GM23248 (cell line): Measurements from ENCODE around the gene TCL1A. TPM values are rescaled to one million over a fixed set of nuclear protein-coding genes. Genes with fewer than 3 reads are reported as not detected.
A peak's percentile ranks its signal among the peaks of the same experiment; 100 is the strongest.
"Not testable (repeated sequence)": the region's sequence is repeated elsewhere in the genome, so short reads cannot be mapped to it uniquely, and the experiment has no call there.

Experiments used
- DNase-seq: peaks from one replicate; pipeline ENCODE4 v3.0.0-alpha.2; 2015
- H2AFZ ChIP-seq: fragments of 200-600 bp; sonication (generic); 2 replicates; pipeline ENCODE4 v1.6.1; 2016; ENCODE audit warnings: antibody characterized with exemption
- H3F3A ChIP-seq: fragments of 200-600 bp; sonication (generic); 2 replicates; pipeline ENCODE4 v1.6.1; 2016; ENCODE audit warnings: mild to moderate bottlenecking, antibody characterized with exemption, mixed run types; ENCODE audit not compliant: insufficient read depth
- H3K27ac ChIP-seq: fragments of 200-600 bp; sonication (generic); 2 replicates; pipeline ENCODE4 v1.5.1; 2016; ENCODE audit warnings: mild to moderate bottlenecking
- H3K27me3 ChIP-seq: fragments of 200-600 bp; sonication (generic); replicated peaks from 2 replicates; pipeline ENCODE4 v1.6.1; 2016; ENCODE audit warnings: mild to moderate bottlenecking; ENCODE audit not compliant: insufficient read depth
- H3K36me3 ChIP-seq: fragments of 200-600 bp; sonication (generic); 2 replicates; pipeline ENCODE4 v1.6.1; 2016; ENCODE audit warnings: low read depth, mild to moderate bottlenecking
- H3K4me1 ChIP-seq: fragments of 200-600 bp; sonication (generic); 2 replicates; pipeline ENCODE4 v1.6.1; 2016; ENCODE audit warnings: mild to moderate bottlenecking; ENCODE audit not compliant: insufficient read depth
- H3K4me2 ChIP-seq: fragments of 200-600 bp; sonication (generic); one replicate; pipeline ENCODE4 v1.6.1; 2016; ENCODE audit warnings: mild to moderate bottlenecking; ENCODE audit not compliant: unreplicated experiment
- H3K4me3 ChIP-seq: fragments of 200-600 bp; sonication (generic); 2 replicates; pipeline ENCODE4 v1.5.1; 2016; ENCODE audit warnings: mild to moderate bottlenecking
- H3K79me2 ChIP-seq: fragments of 200-600 bp; sonication (generic); 2 replicates; pipeline ENCODE4 v1.6.1; 2016; ENCODE audit warnings: mild to moderate bottlenecking; ENCODE audit not compliant: insufficient read depth
- H3K9ac ChIP-seq: fragments of 200-600 bp; sonication (generic); 2 replicates; pipeline ENCODE4 v1.6.1; 2016; ENCODE audit warnings: mild to moderate bottlenecking
- H3K9me2 ChIP-seq: fragments of 200-600 bp; sonication (generic); 2 replicates; pipeline ENCODE4 v1.6.1; 2016; ENCODE audit warnings: mixed run types, mild to moderate bottlenecking, moderate library complexity; ENCODE audit not compliant: insufficient read depth
- H3K9me3 ChIP-seq: fragments of 200-600 bp; sonication (generic); one replicate; pipeline ENCODE4 v1.6.1; 2017; ENCODE audit warnings: low read depth
- H4K20me1 ChIP-seq: fragments of 200-600 bp; sonication (generic); 2 replicates; pipeline ENCODE4 v1.6.0; 2016; ENCODE audit not compliant: insufficient read depth
- EZH2 ChIP-seq: fragments of 200-600 bp; sonication (generic); IDR thresholded peaks from 2 replicates; pipeline ENCODE4 v1.6.1; 2018; ENCODE audit warnings: antibody characterized with exemption, mild to moderate bottlenecking; ENCODE audit not compliant: insufficient read depth, poor library complexity, severe bottlenecking
- EZH2phosphoT487 ChIP-seq: fragments of 200-600 bp; sonication (generic); IDR thresholded peaks from 2 replicates; pipeline ENCODE4 v1.6.1; 2018; ENCODE audit warnings: antibody characterized with exemption, moderate library complexity, mild to moderate bottlenecking, low read depth; ENCODE audit not compliant: insufficient read depth
- WGBS, 2 experiments: methylation state at CpG; one replicate each; pipeline ENCODE4 v1.1.6; 2015 to 2017; ENCODE audit warnings: low lambda C conversion rate in 2 of 2, low coverage in 1 of 2; ENCODE audit errors: missing lambda C conversion rate in 2 of 2; 5-methylcytosine and 5-hydroxymethylcytosine counted together
- in situ Hi-C: fragments of 300-500 bp; cut with MboI; formaldehyde crosslinking; loops from 2 replicates; pipeline ENCODE4 v1.15.0; 2020
- polyA plus RNA-seq: library from polyadenylated mRNA; unstranded; fragments of >200 nt; fragmentation: Nextera tagmentation; extraction: Ambion mirVana; gene quantifications from 2 replicates; pipeline ENCODE4 v1.2.1, GENCODE V29; 2016
- total RNA-seq: library from RNA; depleted of rRNA; stranded (reverse); fragments of >200 nt; shearing (Covaris generic); gene quantifications from 2 replicates; pipeline ENCODE4 v1.2.3, GENCODE V29; 2014

Gene TCL1A
- total and polyA plus RNA-seq, 2 experiments from 2014 or later = not detected

DNA sequence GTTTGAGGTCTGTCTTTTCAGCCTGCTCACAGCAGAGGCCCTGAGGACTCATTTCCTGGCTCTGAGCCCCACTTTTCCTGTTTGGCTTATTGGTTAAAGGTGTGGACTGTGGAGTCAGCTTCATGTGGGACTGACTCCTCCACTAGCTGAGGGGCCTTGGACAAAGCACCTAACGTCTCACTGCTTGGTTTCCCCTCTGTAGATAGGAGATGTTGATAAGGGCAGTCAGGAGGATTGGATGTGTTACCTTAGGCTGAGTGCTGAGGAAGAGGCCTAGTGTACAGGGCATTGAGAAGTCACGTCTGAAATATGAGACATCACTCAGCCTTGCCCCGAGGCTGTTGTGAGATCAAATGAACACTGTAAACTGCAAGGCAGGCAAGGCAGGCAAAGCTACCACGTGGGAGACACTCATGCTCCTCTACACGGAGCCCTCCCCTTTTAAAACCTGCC, 27.1 kb upstream of the TCL1A start:
- no peaks in the 10 kb centered on the region for H3K79me2 ChIP-seq
- TF ChIP-seq EZH2phosphoT487 (no peak), EZH2 (no peak)
- no peak overlapping the region for H3K9ac ChIP-seq
- H3K4me3 ChIP-seq = no peak overlapping the region
- H3K4me1 ChIP-seq = no peaks in the 10 kb centered on the region
- H3F3A ChIP-seq = no peaks in the 10 kb centered on the region
- 0 to 3% methylated on average over 5 of the region's 5 CpGs for WGBS, 2 experiments
- H3K27ac ChIP-seq = no peak overlapping the region
- H3K9me2 ChIP-seq = no peaks in the 10 kb centered on the region
- no peak overlapping the region for H2AFZ ChIP-seq
- H3K27me3 ChIP-seq = no peaks in the 10 kb centered on the region
- H3K4me2 ChIP-seq = no peak overlapping the region
- in situ Hi-C loops = no loop called here
- no peaks in the 10 kb centered on the region for H3K9me3 ChIP-seq
- peak; percentile 2 for DNase-seq
- H4K20me1 ChIP-seq = no peaks in the 10 kb centered on the region
- no peaks in the 10 kb centered on the region for H3K36me3 ChIP-seq

GRCh38 chr14:95739356-95739755, 25.4 kb upstream of the TCL1A start:
- WGBS, 2 experiments = 4 to 13% methylated on average over 1 of the region's 1 CpG
- no peaks in the 10 kb centered on the region for H4K20me1 ChIP-seq
- H3K27ac ChIP-seq = no peak overlapping the region
- H3K4me2 ChIP-seq = no peak overlapping the region
- no peak overlapping the region for H2AFZ ChIP-seq
- in situ Hi-C loops = no loop called here
- no peak for DNase-seq
- no peaks in the 10 kb centered on the region for H3K36me3 ChIP-seq
- no peak overlapping the region for H3K9ac ChIP-seq
- no peaks in the 10 kb centered on the region for H3F3A ChIP-seq
- no peaks in the 10 kb centered on the region for H3K27me3 ChIP-seq
- no peaks in the 10 kb centered on the region for H3K9me3 ChIP-seq
- no peaks in the 10 kb centered on the region for H3K4me1 ChIP-seq
- H3K9me2 ChIP-seq = no peaks in the 10 kb centered on the region
- TF ChIP-seq EZH2 = no peak
- no peak for TF ChIP-seq EZH2phosphoT487
- no peaks in the 10 kb centered on the region for H3K79me2 ChIP-seq
- no peak overlapping the region for H3K4me3 ChIP-seq

DNA sequence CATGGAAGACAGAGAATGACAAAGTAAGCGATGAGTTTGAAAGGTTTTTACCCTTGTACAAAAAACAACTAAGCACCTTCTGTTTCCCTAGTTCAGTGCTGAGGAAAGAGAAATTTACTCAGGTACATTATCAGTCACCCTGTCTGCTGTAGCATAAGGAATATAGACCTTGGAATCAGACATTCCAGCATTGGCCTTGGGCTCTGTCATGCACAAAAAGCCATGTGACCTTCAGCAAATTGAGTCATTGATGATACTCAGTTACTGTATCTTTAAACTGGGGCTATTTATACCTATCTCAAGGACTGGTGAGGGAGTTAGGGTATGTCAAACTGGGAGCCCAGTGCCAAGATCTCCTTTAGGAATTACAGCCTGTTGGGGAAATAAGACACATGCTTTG, 19.3 kb upstream of the TCL1A start:
- no peak overlapping the region for H3K9ac ChIP-seq
- WGBS, 2 experiments = 53 to 57% methylated on average over 1 of the region's 1 CpG
- H3F3A ChIP-seq = no peaks in the 10 kb centered on the region
- H3K9me3 ChIP-seq = no peaks in the 10 kb centered on the region
- H3K27me3 ChIP-seq = no peaks in the 10 kb centered on the region
- no peak for DNase-seq
- in situ Hi-C loops = no loop called here
- H3K4me1 ChIP-seq = no peaks in the 10 kb centered on the region
- no peaks in the 10 kb centered on the region for H3K9me2 ChIP-seq
- no peaks in the 10 kb centered on the region for H4K20me1 ChIP-seq
- TF ChIP-seq EZH2 (no peak), EZH2phosphoT487 (no peak)
- no peak overlapping the region for H3K4me3 ChIP-seq
- H2AFZ ChIP-seq = no peak overlapping the region
- no peak overlapping the region for H3K27ac ChIP-seq
- no peaks in the 10 kb centered on the region for H3K79me2 ChIP-seq
- H3K36me3 ChIP-seq = no peaks in the 10 kb centered on the region
- no peak overlapping the region for H3K4me2 ChIP-seq

GRCh38 chr14:95730126-95730525, 16.2 kb upstream of the TCL1A start:
- 52 to 53% methylated on average over 5 of the region's 5 CpGs for WGBS, 2 experiments

DNA sequence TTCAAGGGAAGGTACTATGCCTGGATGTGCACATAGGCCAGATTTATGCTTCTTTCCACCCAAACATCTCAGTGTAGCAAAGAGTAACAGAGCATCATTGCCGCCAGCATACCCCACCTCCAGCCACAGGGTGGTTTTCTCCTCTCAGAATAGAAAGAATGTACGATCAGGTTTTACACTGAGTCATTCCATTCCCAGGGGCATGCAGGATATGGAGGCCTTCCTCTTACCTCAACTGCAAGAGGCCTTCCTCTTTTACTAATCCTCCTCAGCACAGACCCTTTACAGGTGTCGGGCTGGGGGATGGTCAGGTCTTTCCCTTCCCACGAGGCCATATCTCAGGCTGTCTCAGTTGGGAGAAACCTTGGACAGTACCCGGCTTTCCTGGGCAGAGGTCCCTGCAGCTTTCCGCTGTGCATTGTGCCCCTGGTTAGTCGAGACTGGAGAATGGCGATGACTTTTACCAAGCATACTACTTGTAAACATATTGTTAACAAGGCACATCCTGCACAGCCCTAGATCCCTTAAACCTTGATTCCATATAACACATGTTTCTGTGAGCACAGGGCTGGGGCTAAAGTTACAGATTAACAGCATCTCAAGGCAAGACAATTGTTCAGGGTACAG, 15.6 kb upstream of the TCL1A start:
- H3K9me3 ChIP-seq, H3K4me1 ChIP-seq, H2AFZ ChIP-seq, H3K4me2 ChIP-seq, H3K36me3 ChIP-seq, H3K27me3 ChIP-seq, H4K20me1 ChIP-seq, H3K9me2 ChIP-seq, in situ Hi-C loops, DNase-seq, H3K27ac ChIP-seq, H3K4me3 ChIP-seq, H3K9ac ChIP-seq, H3F3A ChIP-seq, H3K79me2 ChIP-seq: not testable (repeated sequence)
- WGBS, 2 experiments = 44 to 57% methylated on average over 8 of the region's 8 CpGs

More at GRCh38 chr14:95730126-95730525, 16.2 kb upstream of the TCL1A start:
- in situ Hi-C loops = no loop called here
- no peaks in the 10 kb centered on the region for H3K36me3 ChIP-seq
- H3F3A ChIP-seq = no peaks in the 10 kb centered on the region
- H4K20me1 ChIP-seq = no peaks in the 10 kb centered on the region
- no peaks in the 10 kb centered on the region for H3K4me1 ChIP-seq
- no peaks in the 10 kb centered on the region for H3K9me3 ChIP-seq
- no peaks in the 10 kb centered on the region for H3K79me2 ChIP-seq
- no peak overlapping the region for H2AFZ ChIP-seq
- no peak overlapping the region for H3K4me3 ChIP-seq
- TF ChIP-seq EZH2 = no peak
- TF ChIP-seq EZH2phosphoT487 = no peak
- DNase-seq = no peak
- no peak overlapping the region for H3K9ac ChIP-seq
- no peaks in the 10 kb centered on the region for H3K9me2 ChIP-seq
- H3K27me3 ChIP-seq = no peaks in the 10 kb centered on the region; the same call in 1 of the 2 replicates
- H3K4me2 ChIP-seq = no peak overlapping the region
- no peak overlapping the region for H3K27ac ChIP-seq
